Measurements from ENCODE around the gene COL10A1.

Gene COL10A1

DNA sequence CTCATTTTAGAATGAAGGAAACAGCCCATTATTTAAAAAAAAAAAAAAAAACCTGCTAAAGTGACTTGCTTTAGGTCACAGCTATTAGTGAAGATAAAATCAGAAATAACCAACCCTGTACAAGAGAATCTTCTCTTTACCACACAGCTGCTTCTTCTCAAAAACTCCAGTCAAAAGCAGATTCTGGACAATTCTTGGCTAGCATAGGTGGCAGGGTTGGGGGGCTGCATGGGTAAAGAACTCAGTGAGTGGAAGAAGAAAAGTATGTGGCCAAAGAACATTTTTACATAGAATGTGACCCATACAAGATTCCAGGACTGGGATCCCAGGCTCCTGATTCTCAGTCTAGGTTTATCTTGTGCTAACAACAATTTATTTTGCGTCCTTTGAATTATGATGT lies 55.8 kb downstream of the COL10A1 start:
- TF ChIP-seq, protein P1, sequence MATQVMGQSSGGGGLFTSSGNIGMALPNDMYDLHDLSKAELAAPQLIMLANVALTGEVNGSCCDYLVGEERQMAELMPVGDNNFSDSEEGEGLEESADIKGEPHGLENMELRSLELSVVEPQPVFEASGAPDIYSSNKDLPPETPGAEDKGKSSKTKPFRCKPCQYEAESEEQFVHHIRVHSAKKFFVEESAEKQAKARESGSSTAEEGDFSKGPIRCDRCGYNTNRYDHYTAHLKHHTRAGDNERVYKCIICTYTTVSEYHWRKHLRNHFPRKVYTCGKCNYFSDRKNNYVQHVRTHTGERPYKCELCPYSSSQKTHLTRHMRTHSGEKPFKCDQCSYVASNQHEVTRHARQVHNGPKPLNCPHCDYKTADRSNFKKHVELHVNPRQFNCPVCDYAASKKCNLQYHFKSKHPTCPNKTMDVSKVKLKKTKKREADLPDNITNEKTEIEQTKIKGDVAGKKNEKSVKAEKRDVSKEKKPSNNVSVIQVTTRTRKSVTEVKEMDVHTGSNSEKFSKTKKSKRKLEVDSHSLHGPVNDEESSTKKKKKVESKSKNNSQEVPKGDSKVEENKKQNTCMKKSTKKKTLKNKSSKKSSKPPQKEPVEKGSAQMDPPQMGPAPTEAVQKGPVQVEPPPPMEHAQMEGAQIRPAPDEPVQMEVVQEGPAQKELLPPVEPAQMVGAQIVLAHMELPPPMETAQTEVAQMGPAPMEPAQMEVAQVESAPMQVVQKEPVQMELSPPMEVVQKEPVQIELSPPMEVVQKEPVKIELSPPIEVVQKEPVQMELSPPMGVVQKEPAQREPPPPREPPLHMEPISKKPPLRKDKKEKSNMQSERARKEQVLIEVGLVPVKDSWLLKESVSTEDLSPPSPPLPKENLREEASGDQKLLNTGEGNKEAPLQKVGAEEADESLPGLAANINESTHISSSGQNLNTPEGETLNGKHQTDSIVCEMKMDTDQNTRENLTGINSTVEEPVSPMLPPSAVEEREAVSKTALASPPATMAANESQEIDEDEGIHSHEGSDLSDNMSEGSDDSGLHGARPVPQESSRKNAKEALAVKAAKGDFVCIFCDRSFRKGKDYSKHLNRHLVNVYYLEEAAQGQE (IDR thresholded peaks at IDR 0.05; ENCODE audit: insufficient replicate concordance, low read depth), result no peak
- TF ChIP-seq SPI1 (IDR thresholded peaks at IDR 0.05; ENCODE audit: borderline replicate concordance, low read depth), result no peak
- no peak for TF ChIP-seq GABPA (IDR thresholded peaks at IDR 0.05; ENCODE audit: low read depth)
- TF ChIP-seq POLR2AphosphoS5 (IDR thresholded peaks at IDR 0.05; ENCODE audit: low read depth), result no peak
- TF ChIP-seq, protein P2, sequence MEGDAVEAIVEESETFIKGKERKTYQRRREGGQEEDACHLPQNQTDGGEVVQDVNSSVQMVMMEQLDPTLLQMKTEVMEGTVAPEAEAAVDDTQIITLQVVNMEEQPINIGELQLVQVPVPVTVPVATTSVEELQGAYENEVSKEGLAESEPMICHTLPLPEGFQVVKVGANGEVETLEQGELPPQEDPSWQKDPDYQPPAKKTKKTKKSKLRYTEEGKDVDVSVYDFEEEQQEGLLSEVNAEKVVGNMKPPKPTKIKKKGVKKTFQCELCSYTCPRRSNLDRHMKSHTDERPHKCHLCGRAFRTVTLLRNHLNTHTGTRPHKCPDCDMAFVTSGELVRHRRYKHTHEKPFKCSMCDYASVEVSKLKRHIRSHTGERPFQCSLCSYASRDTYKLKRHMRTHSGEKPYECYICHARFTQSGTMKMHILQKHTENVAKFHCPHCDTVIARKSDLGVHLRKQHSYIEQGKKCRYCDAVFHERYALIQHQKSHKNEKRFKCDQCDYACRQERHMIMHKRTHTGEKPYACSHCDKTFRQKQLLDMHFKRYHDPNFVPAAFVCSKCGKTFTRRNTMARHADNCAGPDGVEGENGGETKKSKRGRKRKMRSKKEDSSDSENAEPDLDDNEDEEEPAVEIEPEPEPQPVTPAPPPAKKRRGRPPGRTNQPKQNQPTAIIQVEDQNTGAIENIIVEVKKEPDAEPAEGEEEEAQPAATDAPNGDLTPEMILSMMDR (IDR thresholded peaks at IDR 0.05; ENCODE audit: insufficient read depth, low read length), result no peak
- DNase-seq (ENCODE audit: low read depth in 1 of 2, low spot score in 1 of 2), result no peak
- Histone ChIP-seq H3K4me3 (replicated peaks; ENCODE audit: insufficient read depth, low read length) (no peak overlapping the region), H3K27ac (replicated peaks) (no peak overlapping the region), H3K27me3 (ENCODE audit: insufficient read depth, poor library complexity, severe bottlenecking) (no peaks in the 10 kb centered on the region)
